Measurements from ENCODE around the gene KCNIP4.

Gene KCNIP4

GRCh38 chr4:21638171-21638725, 310.3 kb downstream of the KCNIP4 start:
- TF ChIP-seq, protein P1, sequence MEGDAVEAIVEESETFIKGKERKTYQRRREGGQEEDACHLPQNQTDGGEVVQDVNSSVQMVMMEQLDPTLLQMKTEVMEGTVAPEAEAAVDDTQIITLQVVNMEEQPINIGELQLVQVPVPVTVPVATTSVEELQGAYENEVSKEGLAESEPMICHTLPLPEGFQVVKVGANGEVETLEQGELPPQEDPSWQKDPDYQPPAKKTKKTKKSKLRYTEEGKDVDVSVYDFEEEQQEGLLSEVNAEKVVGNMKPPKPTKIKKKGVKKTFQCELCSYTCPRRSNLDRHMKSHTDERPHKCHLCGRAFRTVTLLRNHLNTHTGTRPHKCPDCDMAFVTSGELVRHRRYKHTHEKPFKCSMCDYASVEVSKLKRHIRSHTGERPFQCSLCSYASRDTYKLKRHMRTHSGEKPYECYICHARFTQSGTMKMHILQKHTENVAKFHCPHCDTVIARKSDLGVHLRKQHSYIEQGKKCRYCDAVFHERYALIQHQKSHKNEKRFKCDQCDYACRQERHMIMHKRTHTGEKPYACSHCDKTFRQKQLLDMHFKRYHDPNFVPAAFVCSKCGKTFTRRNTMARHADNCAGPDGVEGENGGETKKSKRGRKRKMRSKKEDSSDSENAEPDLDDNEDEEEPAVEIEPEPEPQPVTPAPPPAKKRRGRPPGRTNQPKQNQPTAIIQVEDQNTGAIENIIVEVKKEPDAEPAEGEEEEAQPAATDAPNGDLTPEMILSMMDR (conservative IDR thresholded peaks at IDR 0.05; ENCODE audit: low read depth, low read length) = no peak
- DNase-seq (ENCODE audit: low read depth) = no peak
- no peak overlapping the region for H3K4me3 ChIP-seq (ENCODE audit: low read length)

DNA sequence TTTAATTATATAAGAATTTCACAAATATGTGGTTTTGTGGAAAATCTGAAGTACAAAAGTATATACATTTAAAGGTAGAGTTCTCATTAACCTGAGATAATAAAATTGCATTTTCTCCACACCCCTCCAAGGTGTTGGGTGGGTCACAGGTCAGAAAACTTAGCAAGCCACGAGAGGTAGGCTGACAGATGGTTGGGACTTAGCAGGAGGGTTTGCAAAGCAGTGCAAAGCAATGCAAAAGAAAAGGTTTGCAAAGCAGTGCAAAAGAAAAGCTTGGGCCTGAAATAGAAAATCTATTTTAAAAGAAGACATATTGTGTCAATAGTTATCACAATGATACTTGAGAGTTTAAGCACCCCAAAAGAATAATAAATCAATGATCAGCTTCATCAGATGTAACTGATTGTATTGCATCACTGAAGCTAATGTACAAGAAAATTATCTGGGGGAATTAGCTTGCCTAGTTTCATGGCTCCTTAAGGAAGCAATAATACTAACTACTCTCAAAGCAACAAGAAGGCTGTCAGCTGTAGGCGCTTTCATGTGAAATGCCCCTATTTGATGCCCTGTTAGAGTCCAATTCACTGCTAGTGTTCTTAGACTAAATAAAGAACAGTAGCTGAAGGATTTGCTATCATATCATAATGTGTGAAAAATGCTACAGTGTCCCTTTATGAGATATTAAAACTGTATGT, 319.5 kb downstream of the KCNIP4 start:
- no peak for DNase-seq (ENCODE audit: low read depth)
- TF ChIP-seq, protein P1 (conservative IDR thresholded peaks at IDR 0.05; ENCODE audit: low read depth, low read length) = no peak
- H3K4me3 ChIP-seq (ENCODE audit: low read length) = no peak overlapping the region

GRCh38 chr4:21628116-21628670, 320.4 kb downstream of the KCNIP4 start:
- H3K4me3 ChIP-seq (ENCODE audit: low read length) = no peak overlapping the region
- TF ChIP-seq, protein P1 (conservative IDR thresholded peaks at IDR 0.05; ENCODE audit: low read depth, low read length) = no peak
- no peak for DNase-seq (ENCODE audit: low read depth)

DNA sequence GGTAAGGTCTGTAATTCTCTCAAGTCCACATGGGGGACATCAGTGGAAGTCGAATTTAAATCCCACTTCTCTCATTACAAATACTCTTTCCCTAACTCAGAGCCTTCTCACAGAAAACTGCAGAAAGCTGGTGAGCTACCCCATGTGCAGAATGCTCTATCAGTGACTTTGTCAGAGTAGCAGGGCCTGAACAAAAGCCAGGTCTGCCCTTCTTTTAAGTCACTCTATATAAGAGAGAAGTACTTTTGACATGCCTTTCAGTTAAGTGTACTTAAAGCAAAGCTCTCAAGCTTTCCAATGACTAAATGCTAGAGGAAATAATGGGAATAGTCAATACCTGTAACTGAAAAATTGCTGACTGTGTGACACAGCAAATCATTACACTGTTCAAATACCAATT, 323.1 kb downstream of the KCNIP4 start:
- TF ChIP-seq, protein P1 (conservative IDR thresholded peaks at IDR 0.05; ENCODE audit: low read depth, low read length) = no peak
- no peak for DNase-seq (ENCODE audit: low read depth)
- no peak overlapping the region for H3K4me3 ChIP-seq (ENCODE audit: low read length)

- no peak overlapping the region for H3K4me3 ChIP-seq (ENCODE audit: low read length)
- TF ChIP-seq, protein P1 (conservative IDR thresholded peaks at IDR 0.05; ENCODE audit: low read depth, low read length) = no peak
- DNase-seq (ENCODE audit: low read depth) = no peak
Observed at GRCh38 chr4:21605006-21605405, 343.6 kb downstream of the KCNIP4 start.

DNA sequence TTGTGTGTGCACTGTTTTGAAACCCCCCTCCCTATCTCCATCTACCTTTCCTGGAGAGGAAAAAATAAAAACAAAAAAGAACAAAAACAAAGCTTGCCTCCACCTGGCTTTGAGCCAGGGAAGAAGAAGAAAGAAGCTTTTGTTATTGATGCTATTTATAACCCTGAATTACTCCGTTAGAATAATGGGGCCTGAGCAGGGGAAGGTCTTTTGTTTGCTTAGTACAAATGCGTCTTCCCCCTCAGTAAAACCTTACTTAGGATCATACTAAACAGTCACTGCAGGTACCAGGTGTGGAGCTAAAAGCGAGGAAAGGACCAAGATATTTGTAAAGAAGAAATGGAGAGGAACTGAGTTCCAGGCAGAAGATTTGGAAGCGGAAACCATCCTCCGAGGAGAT, 352.1 kb downstream of the KCNIP4 start:
- TF ChIP-seq, protein P1 (conservative IDR thresholded peaks at IDR 0.05; ENCODE audit: low read depth, low read length) = no peak
- H3K4me3 ChIP-seq (ENCODE audit: low read length) = no peak overlapping the region
- DNase-seq (ENCODE audit: low read depth) = no peak

DNA sequence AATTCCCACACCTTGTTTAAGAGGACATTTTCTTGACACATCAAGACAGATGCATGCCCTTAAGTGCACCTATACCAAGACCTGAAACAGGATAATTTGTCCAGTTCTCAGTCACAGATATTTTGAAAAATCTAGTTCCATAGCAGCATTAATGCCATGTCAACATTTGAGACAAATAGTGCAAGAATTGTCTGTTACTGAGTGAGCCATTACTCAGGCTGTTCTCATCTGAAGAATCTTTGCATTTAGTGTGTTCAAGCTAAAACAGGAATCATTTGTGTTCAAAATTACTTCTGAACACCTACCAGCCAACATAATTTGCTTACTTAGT, 354.9 kb downstream of the KCNIP4 start:
- TF ChIP-seq, protein P1 (conservative IDR thresholded peaks at IDR 0.05; ENCODE audit: low read depth, low read length) = no peak
- no peak for DNase-seq (ENCODE audit: low read depth)
- H3K4me3 ChIP-seq (ENCODE audit: low read length) = no peak overlapping the region

All from retinal pigment epithelial cell (primary cell).